Jurkat, Clone E6-1 (cell line): ENCODE results near the gene OPRD1.
"Not testable (repeated sequence)": the region's sequence is repeated elsewhere in the genome, so short reads cannot be mapped to it uniquely, and the experiment has no call there.

Source experiments
- DNase-seq: peaks from one replicate; pipeline ENCODE4 v3.0.0-alpha.2; 2011; ENCODE audit warnings: low read depth, low spot score
- H3K4me3 ChIP-seq: 2 replicates; pipeline ENCODE4 v1.5.1; 2011; ENCODE audit warnings: mild to moderate bottlenecking, low read length, control low read depth, moderate library complexity

OPRD1 gene

GRCh38 chr1:28833381-28833780 lies 21.4 kb downstream of the OPRD1 start:
- H3K4me3 ChIP-seq: no peak overlapping the region
- DNase-seq: no peak

GRCh38 chr1:28835237-28835650 lies 23.3 kb downstream of the OPRD1 start:
- DNase-seq: no peak
- no peak overlapping the region for H3K4me3 ChIP-seq

- no peak for DNase-seq
- H3K4me3 ChIP-seq: no peak overlapping the region
Measured at GRCh38 chr1:28836421-28836956, 24.5 kb downstream of the OPRD1 start.

- DNase-seq: no peak
- H3K4me3 ChIP-seq: no peak overlapping the region
Measured at GRCh38 chr1:28840928-28841544, 29.1 kb downstream of the OPRD1 start.

- peak; percentile 15 for DNase-seq
Measured at GRCh38 chr1:28845786-28846543, 34.0 kb downstream of the OPRD1 start.

GRCh38 chr1:28847207-28847606 lies 35.2 kb downstream of the OPRD1 start:
- DNase-seq, H3K4me3 ChIP-seq: not testable (repeated sequence)

More at GRCh38 chr1:28845786-28846543, 34.0 kb downstream of the OPRD1 start:
- H3K4me3 ChIP-seq: no peak overlapping the region

GRCh38 chr1:28848416-28848815 lies 36.4 kb downstream of the OPRD1 start:
- no peak overlapping the region for H3K4me3 ChIP-seq

GRCh38 chr1:28853093-28853742 lies 41.2 kb downstream of the OPRD1 start:
- no peak overlapping the region for H3K4me3 ChIP-seq

More at GRCh38 chr1:28848416-28848815, 36.4 kb downstream of the OPRD1 start:
- no peak for DNase-seq

GRCh38 chr1:28854406-28854805 lies 42.4 kb downstream of the OPRD1 start:
- DNase-seq, H3K4me3 ChIP-seq: not testable (repeated sequence)

More at GRCh38 chr1:28853093-28853742, 41.2 kb downstream of the OPRD1 start:
- DNase-seq: no peak

- no peak for DNase-seq
- no peak overlapping the region for H3K4me3 ChIP-seq
Measured at GRCh38 chr1:28855046-28855445, 43.1 kb downstream of the OPRD1 start.

GRCh38 chr1:28855469-28855951 lies 43.5 kb downstream of the OPRD1 start:
- H3K4me3 ChIP-seq: no peak overlapping the region
- no peak for DNase-seq

GRCh38 chr1:28855969-28856368 lies 44.0 kb downstream of the OPRD1 start:
- DNase-seq: no peak
- H3K4me3 ChIP-seq: no peak overlapping the region

- DNase-seq: no peak
- no peak overlapping the region for H3K4me3 ChIP-seq
Measured at GRCh38 chr1:28860332-28861073, 48.5 kb downstream of the OPRD1 start.

GRCh38 chr1:28862571-28863403 lies 50.8 kb downstream of the OPRD1 start:
- DNase-seq: no peak
- H3K4me3 ChIP-seq: no peak overlapping the region

GRCh38 chr1:28864695-28865094 lies 52.7 kb downstream of the OPRD1 start:
- DNase-seq: no peak
- H3K4me3 ChIP-seq: no peak overlapping the region

GRCh38 chr1:28865997-28866650 lies 54.2 kb downstream of the OPRD1 start:
- no peak overlapping the region for H3K4me3 ChIP-seq
- no peak for DNase-seq

GRCh38 chr1:28867850-28868249 lies 55.9 kb downstream of the OPRD1 start:
- no peak overlapping the region for H3K4me3 ChIP-seq
- no peak for DNase-seq

GRCh38 chr1:28869952-28870351 lies 58.0 kb downstream of the OPRD1 start:
- H3K4me3 ChIP-seq: no peak overlapping the region
- DNase-seq: no peak
